COLO668 (cell line): Measurements from ENCODE around the gene USP40.

Experiments
- DNase-seq: peaks from one replicate; lab custom pipeline; 2025; ENCODE audit not compliant: unreplicated experiment; lab: John Stamatoyannopoulos, UW

USP40 gene

DNA sequence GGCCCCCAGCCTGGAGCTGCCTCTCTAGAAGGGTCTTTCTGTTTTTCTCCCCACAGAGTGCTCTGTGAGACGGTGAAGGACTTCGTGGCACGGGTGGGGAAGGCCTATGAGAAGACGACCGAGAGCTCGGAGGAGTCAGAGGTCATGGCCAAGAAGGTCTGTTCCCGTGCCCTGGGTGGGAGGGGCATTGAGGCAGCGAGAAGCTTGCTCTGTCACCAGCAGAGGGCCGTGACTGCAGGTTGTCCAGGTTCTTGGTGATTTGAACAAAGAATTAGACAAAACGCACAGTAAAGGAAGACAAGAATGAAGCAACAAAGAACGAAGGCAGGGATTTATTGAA, 118.4 kb downstream of the USP40 start:
- peak; percentile 7 for DNase-seq

DNA sequence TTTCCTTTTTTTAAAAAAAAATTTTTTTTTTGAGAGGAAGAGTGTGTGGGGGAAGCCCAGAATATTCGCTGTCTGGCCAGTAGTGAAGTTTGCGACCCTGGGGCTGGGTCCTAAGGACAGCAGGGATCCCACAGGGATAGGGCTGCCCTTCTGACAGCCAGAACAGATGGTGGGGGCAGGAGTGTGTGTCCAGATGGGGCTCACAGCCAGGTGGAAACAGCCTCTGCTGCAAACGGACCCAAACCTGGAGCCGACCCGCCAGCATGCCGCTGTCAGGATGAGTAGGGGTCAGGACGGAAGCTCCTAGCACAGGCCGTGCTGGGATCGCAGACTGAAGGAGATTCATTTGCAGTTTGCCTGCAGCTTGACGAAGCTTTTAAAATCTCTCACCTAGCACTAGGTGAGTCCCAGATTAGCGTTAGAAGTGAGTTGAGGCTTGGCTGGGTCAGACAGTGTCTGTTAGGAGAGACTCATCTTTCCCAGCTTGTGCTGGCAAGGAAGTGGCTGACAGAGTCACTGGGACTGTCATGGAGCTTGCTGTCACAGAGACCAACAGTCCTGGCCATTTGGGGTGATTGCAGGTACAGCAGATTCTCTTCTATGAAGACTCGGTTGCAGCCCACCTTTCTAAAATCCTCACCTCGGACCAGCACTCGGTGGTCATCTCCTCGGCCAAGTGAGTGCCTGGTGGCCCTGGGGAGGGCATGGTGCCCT, 118.9 kb downstream of the USP40 start:
- no peak for DNase-seq

DNA sequence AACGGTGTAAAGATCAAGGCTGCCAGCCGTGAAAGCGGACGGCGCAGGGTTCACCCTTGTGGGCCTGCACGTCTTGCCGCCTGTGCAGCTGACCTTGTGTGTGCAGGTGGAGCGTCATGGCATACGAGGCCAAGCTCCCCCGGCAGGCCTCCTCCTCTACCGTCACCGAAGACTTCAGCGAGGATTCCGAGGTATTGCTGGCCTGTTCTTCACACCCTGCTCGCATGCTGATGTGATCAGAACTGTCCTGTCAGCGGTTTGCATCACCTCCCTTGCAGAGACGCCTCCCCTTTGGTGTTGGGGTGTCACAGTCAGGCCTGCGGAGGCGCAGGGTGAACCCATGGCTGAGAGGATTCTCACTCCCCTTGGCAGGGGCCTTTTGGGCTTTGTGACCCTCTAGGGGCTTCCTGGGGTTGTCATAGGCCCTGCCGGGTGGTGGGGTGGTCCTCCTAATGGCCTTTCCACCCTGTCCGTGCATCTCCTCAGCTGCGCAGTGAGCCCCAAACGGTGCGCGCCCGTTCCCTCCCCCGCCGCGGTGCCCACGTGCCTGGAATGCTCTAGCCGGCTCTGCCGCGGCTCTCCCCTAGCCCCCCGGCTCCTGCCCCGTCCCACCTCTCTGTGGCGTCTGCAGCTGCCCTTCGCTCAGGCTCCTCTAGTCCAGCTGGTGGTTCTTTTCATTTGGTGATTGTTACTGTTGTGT, 119.8 kb downstream of the USP40 start:
- DNase-seq = no peak

DNA sequence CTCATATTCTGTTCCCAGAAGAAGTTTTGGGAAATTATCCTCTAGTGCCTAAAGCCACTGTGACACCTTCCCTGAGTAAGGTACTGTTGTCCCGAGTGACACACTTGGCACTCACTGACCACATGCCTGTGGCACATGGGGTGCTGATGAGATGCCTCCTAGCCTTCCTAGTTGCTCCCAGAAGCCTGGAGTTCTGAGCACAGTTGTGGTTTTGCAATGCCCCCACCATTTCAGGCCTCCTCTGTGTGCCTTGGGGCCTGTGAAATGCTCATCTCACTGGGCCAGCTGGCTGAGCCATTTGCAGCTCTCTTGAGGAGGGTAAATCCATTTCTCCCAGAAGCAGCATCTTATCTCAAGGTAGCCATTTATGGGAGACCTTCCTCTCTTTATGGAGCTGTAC, 120.5 kb downstream of the USP40 start:
- DNase-seq = no peak

DNA sequence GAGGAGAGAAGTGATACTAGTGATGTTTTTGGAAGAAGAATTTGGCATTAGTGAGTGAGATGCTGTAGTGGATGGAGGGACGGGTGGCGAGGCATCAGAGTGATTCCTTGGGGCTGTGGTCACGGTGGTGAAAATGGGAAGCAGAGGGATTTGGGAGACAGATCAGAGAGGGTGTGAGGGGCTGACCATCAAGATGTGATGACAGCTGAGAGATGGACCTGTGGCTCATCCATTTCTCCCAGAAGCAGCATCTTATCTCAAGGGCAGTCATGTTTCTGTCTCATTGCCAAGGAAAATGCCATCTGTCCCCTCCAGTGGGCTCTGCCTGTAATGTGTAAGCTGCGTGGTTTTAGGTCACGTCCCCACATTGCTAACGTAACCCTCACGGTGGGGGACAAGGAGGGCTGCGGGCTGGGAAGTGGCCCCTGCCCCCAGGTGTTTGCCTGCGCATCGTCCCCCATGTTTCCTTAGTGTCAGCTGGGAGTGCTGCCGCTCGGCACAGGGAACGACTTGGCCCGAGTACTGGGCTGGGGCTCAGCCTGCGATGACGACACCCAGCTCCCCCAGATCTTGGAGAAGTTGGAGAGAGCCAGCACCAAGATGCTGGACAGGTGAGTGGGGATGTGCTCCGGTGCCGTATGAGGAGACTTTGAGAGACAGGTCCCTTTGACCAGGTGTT, 121.3 kb downstream of the USP40 start:
- no peak for DNase-seq

DNA sequence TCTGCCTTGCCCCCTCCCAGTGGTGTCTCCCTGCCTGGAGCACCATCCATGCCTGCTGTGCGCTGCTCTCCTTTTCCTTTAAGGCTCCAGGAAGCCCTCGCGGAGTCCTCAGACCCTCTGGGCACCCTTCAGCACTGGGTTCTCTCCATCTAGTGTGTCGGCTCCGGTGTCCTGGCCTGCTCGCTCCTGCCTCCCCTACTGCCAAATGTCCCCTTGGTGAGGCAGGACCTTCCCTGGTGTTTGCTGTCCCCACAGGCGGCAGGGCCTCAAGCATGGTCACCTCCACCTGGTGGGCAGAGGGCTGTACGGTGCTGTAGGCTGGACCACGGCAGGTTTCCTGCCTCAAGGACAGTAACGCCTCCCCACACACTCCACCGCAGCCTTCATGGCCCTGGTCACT, 122.1 kb downstream of the USP40 start:
- DNase-seq = no peak

DNA sequence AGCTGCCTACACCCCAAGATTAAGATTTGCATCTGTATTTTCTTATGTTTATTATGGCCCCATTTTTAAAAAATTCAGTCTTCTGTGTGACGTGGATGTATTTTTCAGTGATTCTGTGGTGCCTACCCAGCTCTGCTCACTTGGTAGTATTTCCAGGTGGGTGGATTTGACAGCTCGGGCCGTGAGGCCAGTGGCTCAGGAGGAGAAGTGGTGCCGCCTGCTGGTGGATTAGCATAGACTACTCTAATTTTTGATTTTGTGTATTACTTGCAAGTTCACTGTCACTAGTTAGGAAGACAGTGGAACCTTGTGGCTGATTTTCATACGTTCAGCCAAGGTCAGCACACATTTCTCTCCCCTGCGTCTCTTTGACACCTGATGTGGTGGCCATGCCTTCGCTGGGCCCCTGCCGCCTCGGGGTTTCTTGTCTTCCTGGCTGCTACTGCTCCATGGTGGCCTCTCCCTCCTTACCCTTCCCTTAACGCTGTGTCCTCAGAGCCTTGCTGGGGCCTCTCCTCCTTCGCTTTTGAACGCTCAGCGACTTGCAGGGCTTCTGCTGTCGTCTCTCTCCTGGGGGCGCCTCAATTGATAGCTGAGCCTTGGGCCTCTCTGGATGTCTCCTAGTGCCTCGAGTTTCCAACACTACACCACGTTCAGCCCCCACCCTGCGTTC, 122.9 kb downstream of the USP40 start:
- peak; percentile 79 for DNase-seq

DNA sequence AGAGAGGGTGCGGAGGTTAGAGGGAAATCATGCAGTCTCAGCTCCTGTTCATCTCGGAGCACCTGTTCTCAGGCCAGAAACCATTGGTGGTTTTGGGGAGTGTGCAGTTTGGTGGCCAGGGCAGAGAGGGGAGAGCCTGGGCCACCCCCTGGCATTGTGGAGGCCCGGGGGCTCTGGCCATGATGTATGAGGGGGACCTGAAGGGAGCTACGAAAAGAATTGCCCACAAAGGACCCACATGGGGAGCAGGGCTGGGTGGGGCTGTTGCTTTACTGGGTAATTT, 124.6 kb downstream of the USP40 start:
- DNase-seq = no peak

DNA sequence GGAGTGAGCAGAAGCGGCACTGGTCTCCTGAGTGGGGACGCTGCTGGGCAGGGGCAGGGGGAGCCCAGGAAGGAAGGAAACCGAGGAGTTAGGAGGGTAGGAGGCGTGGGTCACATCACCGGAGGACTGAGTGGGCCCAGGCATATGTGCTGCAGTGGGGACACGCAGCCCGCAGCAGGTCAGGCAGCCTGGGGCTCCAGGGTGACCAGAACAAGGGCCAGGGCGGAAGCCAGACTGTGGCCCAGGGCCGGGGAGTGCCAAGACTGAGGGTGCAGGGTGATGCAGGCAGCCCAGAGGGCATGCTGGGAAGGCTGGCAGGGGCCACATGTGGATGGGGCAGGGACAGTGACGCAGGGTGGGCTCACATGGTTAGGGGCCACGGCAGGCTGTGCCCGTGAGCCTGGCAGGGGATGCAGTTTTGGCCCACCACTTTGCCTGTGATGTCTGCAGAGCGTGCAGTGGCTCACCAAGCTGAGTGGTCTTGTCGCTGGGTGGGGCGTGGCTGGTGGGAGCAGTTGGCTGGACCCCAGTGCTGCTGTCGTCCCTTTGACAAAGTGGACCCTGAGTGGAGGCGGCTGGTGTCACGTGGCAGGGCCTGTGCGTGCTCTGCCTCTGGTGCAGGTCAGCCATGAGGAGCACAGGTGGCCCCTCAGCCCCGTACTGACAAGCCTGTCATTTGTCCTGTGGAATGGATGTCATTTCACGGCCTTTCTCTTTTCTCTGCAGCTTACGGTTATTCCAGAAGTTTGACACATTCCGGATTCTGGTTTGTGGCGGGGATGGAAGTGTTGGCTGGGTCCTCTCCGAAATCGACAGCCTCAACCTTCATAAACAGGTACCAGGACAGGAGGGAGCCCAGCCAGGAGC, 125.2 kb downstream of the USP40 start:
- no peak for DNase-seq

DNA sequence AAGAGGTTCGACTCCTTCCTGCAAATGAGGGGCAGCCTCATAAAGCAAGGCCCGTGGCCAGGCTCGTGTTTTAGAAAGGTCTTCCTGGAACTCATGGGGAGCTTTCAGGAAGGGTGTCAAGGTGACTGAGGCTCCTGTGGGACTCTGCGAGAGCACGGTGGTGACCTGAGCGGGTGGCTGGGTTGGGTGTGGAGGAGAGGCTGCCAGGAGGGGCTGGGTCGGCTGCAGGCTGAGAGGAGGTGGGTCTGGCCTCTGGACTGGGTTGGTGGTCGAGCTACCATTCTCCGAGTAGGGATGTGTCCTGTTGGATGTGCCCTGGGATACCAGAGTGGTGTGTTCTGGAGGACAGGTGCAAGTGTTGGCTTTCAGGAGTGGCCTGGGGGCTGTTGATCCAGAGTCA, 125.9 kb downstream of the USP40 start:
- no peak for DNase-seq

DNA sequence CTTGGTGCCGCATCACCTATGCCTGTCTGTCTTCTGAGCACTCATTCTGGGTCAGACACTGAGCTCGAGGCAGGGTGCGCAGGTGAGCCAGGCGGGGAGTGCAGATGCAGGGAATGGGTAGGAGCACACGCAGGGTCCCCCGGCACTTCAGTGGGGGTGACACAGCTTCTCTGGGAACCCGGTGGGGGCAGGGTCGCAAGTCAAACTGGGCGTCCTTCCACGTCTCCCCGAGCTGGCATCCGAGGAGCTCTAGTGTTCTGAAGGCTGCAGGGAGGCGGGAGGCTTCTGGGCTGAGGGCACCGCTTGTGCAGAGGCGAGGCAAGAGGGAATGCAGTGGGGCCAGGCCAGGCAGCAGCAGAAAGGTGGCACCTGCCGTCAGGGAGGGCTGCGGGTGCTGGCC, 126.3 kb downstream of the USP40 start:
- no peak for DNase-seq

DNA sequence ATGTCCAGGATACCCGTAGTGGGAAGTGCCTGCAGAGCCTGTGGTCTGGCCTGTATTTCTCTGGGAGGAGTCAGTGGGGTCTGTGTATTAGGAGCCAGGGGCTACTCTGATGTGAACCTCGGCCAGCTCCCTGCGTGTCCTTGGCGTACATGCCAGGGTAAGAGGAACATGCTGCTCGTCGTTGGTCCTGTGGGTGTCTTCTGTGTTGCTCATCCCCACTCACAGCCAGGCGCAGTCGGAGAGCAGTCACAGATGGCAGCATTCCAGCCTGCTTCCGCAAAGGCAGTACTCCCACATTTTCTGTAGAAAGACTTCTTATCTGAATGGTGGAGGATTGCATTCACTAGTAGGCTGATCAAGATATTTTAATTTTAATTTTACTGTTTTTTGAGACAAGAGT, 127.4 kb downstream of the USP40 start:
- DNase-seq = no peak

DNA sequence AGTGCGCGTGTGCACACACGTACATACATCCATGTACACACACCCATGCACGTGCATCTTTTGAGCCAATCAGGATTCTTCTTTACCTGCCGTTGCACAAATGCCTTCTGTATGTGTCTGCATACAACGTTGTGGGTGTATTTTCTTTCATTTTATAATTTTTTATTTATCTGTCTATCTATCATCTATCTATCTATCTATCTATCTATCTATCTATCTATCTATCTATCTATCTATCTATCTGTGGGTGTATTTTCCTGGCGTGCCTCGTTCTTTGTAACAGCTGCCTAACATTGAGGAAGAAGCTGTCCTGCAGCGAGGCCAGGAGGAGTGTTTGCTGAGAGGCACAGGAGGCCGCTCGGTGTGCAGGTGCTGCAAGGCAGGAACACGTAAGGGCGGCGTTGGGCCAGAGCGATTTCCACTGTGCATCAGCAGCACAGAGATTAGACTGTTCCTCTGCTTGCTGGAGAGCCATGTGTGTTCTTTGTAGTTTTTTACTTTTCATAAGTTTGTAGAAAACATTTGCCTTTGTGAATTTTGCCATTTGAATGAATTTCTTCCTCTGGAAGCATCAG, 127.9 kb downstream of the USP40 start:
- no peak for DNase-seq

DNA sequence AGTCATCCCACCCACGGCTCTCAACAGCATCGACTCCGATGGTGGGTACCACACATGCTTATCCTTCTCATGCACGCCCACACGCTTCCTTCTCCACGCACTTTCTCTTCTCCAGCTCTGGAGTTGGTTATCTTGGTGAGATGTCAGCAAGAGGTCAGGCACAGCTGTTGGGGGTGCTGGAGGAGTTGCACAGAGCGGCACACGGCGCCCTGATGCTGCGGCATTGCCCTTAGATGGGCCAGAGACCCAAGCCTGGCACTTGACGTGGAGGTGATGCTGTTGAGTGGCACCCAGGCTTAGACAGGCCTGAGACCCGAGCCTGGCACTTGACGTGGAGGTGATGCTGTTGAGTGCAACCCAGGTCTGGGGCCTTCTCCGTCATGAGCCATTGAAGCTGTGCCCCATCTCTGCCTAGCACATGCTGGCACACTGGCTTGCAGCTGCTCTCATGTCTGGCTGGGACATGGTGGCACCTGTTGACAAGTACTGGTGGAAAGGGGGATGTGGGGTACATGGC, 129.1 kb downstream of the USP40 start:
- DNase-seq = no peak

DNA sequence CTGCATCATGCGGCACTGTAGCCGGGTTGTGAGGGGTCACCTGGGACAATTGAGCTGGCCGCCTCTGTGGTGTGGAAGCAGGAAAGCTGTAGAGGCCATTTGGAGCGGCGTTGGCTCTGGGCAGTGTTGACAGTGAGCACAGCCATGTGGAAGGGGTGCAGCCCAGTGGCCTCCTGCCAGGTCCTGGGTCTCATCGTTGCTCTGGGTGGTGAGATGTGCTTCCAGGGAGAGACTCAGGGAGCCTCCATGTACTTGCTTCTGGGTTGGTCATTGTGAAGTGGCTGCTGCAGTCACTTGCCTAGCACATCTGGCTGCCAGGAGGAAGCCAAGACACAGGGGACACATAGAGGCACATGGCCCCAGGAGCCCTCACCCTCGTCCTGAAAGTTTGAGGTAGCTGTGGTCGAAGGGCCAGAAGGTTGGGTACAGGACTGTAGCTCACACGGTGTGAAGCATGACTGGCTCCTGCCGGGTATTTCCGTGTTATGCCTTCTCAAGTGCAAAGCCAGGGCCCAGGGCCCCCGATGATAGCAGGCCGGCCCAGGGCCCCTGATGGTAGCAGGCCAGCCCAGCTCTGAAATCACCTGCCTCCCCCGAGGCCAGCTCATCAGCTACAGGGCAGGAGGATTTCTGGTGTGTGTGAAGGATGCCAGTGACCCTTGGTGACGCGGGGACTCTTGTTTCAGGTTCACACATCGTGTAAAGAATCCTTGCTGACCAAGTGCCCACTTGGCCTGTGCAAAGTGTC, 129.7 kb downstream of the USP40 start:
- no peak for DNase-seq

DNA sequence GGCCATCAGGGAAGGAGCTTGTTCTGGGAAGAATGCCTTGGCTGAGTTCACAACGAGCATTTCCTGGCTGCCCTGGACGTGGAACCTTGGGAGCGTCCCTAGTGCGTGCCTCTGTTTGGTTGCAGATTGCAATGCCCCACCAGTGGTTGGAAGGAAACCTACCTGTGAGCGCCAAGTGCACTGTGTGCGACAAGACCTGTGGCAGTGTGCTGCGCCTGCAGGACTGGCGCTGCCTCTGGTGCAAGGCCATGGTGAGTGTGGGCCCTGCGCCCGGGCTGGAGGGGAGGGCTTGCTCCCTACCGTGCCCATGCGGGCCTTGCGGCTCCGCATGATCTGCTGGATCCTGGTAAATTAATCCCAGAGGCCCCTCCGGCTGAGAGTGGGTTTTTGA, 130.4 kb downstream of the USP40 start:
- no peak for DNase-seq

DNA sequence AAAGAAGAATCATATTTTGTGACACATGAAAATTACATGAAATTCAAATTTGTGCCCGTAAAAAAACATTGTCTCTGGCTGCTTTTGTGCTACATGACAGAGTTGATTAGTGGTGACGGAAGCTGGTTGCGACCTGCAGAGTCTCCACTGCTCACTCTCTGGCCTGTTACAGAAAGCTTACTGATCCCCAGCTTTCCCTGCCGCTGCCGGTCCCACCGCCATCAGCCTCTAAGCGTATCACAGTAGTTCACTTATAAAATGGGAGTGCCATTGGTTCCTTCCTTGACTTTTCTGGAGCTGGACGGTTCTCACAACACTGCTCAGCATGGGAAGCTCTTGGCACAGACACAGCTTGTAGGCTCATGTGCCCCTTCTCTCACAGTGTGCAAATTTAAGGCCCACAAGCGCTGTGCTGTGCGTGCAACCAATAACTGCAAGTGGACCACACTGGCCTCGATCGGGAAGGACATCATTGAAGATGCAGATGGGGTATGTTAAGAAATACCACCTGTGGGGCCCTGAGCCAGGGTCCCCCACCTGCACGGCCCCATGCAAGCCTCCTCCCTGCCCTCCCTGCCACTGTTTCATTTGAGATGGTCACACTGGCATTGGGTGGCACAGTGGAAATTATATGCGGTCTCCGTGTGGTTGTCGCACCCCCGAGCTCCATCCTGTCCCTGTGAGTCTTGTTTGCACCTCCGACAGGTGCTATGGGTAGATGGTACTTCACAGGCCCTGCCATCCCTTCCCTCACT, 131.0 kb downstream of the USP40 start:
- no peak for DNase-seq

DNA sequence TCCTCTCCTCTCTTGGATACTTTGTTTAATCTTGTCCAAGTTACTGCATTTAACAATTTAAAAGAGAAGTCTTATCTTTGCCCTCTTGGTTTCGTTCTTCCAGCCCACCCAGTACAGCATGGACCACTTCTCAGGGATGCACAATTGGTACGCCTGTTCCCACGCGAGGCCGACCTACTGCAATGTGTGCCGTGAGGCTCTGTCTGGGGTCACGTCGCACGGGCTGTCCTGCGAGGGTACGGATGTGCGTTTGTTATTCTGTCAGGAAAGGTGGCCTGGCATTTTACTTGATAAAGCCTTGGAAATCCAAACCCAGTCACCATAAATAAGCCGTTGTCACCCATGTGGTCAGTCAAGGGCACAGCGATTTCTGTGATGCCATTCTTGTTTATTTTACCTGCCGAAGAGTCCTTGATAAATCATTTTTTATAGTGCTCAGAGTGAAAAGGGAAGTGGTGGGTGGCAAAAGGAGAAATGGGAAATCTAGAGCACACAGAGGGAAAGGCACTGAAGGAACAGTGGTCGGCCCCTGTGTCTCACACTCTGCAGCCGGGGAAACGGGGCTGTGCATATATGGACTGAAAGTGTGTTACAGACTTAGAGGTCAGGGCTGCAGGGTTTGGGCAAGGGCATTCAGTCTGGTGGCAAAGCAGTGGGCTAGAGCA, 131.8 kb downstream of the USP40 start:
- DNase-seq = no peak

DNA sequence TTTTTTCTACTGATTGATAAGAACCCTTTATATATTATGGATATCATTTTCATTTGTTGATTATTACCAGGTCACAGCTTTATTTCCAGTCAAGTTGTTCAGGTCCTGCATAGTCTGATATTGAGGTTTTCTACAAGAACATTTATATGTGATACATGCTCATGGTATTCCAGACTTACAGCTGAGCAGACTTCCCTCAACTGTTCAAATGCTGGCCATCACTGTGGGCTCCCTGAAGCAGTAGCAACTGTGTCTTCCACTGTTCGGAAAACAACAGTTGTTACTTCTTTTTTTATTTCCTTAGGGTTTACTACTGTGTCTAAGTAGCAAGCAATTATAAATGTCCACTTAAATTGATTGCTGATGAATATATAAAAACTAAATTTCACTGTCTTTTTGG, 132.8 kb downstream of the USP40 start:
- DNase-seq = no peak
